ENCODE data around the gene TLE1. TPM values are rescaled to one million over a fixed set of nuclear protein-coding genes. Genes with fewer than 3 reads are reported as not detected.
A peak's percentile ranks its signal among the peaks of the same experiment; 100 is the strongest.

The TLE1 gene
- total RNA-seq, 4 donors from 2014 or later = 52.3 to 125 (median 76.8) TPM

DNA sequence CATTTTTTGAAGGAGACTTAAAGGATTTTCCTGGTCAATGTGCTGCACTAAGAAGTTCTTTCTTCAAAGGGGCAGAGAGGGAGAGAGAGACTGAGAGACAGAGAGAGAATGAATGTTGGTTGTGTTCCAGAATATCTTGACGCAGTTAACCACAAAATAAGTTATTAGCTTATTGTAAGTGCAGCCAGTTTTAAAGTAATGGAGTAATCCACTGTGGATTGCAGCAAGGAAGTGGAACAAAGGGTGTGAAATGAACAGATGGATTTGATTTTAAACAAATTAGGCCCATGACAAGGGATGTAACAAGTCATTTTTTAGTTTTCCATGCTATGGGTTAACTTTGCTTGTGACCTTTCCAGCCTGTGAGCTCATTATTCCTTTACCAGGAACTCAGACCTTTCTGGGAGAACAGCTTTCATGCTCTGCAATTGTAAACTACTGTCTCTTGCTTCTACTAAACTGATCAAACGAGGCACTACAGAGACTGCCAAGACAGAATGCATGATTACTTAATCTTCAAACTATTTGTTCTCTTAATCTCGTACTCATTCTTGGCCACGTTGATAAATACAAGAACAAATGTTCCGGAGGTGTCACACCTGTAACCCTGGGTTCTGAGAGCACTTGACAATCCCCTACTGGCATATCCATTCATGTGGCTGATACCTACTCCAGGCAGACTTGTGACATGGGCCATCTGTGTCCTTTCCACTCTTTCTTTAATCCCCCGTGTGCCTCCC is 131.1 kb downstream of the TLE1 start:
- no peaks in the 10 kb centered on the region for H3K27me3 ChIP-seq
- WGBS = 21% methylated on average over 6 of the region's 6 CpGs
- H3K36me3 ChIP-seq = no peaks in the 10 kb centered on the region
- H3K4me3 ChIP-seq = no peak overlapping the region
- H3K9me3 ChIP-seq = no peaks in the 10 kb centered on the region
- peaks cover 14 to 35% (median 21%) of the 10 kb centered on the region in 4 donors for H3K4me1 ChIP-seq
- DNase-seq (ENCODE audit: extremely low spot score) = no peak
- peak overlapping the region; percentile 48 to 76 (median 66) for H3K27ac ChIP-seq (replicated peaks in 1 of 4)
- TF ChIP-seq POLR2AphosphoS5 (IDR thresholded peaks at IDR 0.05) = peak in 1 of 2 donors; percentile 70
- TF ChIP-seq, protein P1, sequence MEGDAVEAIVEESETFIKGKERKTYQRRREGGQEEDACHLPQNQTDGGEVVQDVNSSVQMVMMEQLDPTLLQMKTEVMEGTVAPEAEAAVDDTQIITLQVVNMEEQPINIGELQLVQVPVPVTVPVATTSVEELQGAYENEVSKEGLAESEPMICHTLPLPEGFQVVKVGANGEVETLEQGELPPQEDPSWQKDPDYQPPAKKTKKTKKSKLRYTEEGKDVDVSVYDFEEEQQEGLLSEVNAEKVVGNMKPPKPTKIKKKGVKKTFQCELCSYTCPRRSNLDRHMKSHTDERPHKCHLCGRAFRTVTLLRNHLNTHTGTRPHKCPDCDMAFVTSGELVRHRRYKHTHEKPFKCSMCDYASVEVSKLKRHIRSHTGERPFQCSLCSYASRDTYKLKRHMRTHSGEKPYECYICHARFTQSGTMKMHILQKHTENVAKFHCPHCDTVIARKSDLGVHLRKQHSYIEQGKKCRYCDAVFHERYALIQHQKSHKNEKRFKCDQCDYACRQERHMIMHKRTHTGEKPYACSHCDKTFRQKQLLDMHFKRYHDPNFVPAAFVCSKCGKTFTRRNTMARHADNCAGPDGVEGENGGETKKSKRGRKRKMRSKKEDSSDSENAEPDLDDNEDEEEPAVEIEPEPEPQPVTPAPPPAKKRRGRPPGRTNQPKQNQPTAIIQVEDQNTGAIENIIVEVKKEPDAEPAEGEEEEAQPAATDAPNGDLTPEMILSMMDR (IDR thresholded peaks at IDR 0.05) = no peak
- intact Hi-C loops (cut with DNase I) = loop anchor here (10.0 kb wide), 1 partner anchor 953 kb away; no protein-coding TSS in a partner anchor

DNA sequence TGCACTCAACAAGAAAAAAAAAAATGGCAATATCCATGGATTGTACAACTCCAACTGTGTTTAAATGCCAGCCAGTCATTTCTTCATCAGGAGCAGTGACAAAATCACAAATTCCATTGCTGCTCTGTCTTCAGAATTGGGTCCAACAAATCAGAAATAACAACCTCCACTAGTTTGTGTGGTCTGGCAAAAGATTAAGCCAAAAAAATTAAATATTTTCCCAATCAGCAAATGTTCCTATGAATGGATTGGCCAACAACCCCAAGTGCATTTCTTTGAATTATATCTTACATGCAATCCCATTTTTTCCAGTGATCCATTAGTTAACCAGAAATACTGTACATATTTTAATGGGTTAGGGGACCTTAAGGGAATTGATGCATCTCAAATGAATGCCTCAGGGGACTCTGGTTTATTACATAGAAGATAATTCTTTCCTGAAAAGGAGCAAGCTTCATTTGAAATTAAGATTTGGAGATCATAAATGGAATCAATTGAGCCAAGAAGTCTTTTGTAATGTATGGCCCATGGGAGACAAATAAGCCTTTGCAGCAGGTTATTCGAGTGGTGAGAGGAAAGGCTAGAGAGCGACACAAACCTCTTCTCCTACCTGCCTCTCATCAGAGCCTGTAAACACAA is 131.8 kb downstream of the TLE1 start:
- 50% methylated on average over 2 of the region's 2 CpGs for WGBS
- TF ChIP-seq POLR2AphosphoS5 (IDR thresholded peaks at IDR 0.05) (peak in 1 of 2 donors; percentile 13), POLR2A (IDR thresholded peaks at IDR 0.05; ENCODE audit: low read depth) (no peak), EP300 (IDR thresholded peaks at IDR 0.05) (no peak)
- TF ChIP-seq, protein P1 (IDR thresholded peaks at IDR 0.05) = no peak
- H3K27ac ChIP-seq (replicated peaks in 1 of 4) = peak overlapping the region; percentile 48 to 76 (median 66)
- H3K27me3 ChIP-seq = no peaks in the 10 kb centered on the region
- peaks cover 18 to 35% (median 21%) of the 10 kb centered on the region in 4 donors for H3K4me1 ChIP-seq
- H3K9me3 ChIP-seq = no peaks in the 10 kb centered on the region
- H3K4me3 ChIP-seq = no peak overlapping the region
- no peak for DNase-seq (ENCODE audit: extremely low spot score)
- intact Hi-C loops (cut with DNase I) = loop anchor here (10.0 kb wide), 1 partner anchor 953 kb away; no protein-coding TSS in a partner anchor
- no peaks in the 10 kb centered on the region for H3K36me3 ChIP-seq

DNA sequence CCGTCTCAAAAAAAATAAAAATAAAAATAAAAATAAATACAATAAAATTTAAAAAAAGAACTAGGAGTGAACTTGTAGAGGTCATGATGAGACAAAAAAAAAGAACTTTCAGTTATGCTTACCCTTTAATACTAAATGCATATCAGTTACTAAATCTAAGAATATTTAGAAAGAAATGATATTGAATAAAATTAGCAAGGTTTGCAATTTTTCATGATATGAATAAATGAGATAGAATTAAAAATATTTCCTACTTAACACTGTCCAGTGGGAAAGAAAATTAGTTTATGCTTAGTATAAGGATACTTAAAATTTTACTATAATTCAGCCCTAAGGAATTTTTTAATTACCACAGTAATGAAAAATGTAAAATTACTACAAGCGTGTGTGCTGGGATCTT is 132.4 kb downstream of the TLE1 start:
- Histone ChIP-seq H3K36me3 (no peaks in the 10 kb centered on the region), H3K27me3 (no peaks in the 10 kb centered on the region), H3K9me3 (no peaks in the 10 kb centered on the region), H3K27ac (replicated peaks in 1 of 4) (no peak overlapping the region), H3K4me3 (no peak overlapping the region), H3K4me1 (peaks cover 17 to 40% (median 21%) of the 10 kb centered on the region in 4 donors)
- TF ChIP-seq POLR2A (IDR thresholded peaks at IDR 0.05; ENCODE audit: low read depth) = no peak
- TF ChIP-seq, protein P1 (IDR thresholded peaks at IDR 0.05) = no peak
- TF ChIP-seq POLR2AphosphoS5 (IDR thresholded peaks at IDR 0.05) = no peak
- no peak for TF ChIP-seq EP300 (IDR thresholded peaks at IDR 0.05)
- WGBS = 88% methylated on average over 2 of the region's 2 CpGs
- intact Hi-C loops (cut with DNase I) = loop anchor here (10.0 kb wide), 1 partner anchor 952 kb away; no protein-coding TSS in a partner anchor
- no peak for DNase-seq (ENCODE audit: extremely low spot score)

DNA sequence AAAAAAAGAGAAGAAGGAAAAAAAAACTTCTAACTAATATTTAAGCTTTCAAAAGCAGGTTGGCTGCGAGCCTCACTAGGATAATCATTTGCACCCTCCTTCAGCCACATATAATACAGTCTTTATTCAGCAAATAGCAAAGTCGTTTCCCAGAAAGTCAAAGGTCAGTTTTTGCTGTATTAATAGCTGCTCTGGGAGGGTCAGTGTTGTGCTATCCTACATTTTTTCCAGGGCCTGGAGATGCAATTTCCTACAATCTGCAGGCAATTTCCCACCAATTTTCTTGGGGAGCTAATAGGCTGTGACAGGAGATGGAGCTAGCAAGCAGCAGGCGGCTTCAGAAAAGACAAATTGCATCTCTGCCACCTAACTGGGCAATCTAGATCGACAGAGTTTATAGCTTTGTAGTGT is 136.8 kb downstream of the TLE1 start:
- intact Hi-C loops (cut with DNase I) = loop anchor here (10.0 kb wide), 1 partner anchor 948 kb away; no protein-coding TSS in a partner anchor
- peaks cover 5 to 19% (median 6%) of the 10 kb centered on the region in 4 donors for H3K4me1 ChIP-seq
- no peak overlapping the region for H3K4me3 ChIP-seq
- no peak for TF ChIP-seq POLR2AphosphoS5 (IDR thresholded peaks at IDR 0.05)
- TF ChIP-seq EP300 (IDR thresholded peaks at IDR 0.05) = no peak
- TF ChIP-seq POLR2A (IDR thresholded peaks at IDR 0.05; ENCODE audit: low read depth) = no peak
- TF ChIP-seq, protein P1 (IDR thresholded peaks at IDR 0.05) = no peak
- H3K36me3 ChIP-seq = no peaks in the 10 kb centered on the region
- no peaks in the 10 kb centered on the region for H3K27me3 ChIP-seq
- no peaks in the 10 kb centered on the region for H3K9me3 ChIP-seq
- 78% methylated on average over 4 of the region's 4 CpGs for WGBS
- DNase-seq (ENCODE audit: extremely low spot score) = no peak
- no peak overlapping the region for H3K27ac ChIP-seq (replicated peaks in 1 of 4)
